Activated naive CD4-positive, alpha-beta T cell treated with anti-CD3 and anti-CD28 coated beads, Interleukin-2, amount 50 U/mL, for 24 hours (primary cell): ENCODE results near the gene SPTB.

ENCODE experiments used
- H3K27ac Mint-ChIP-seq: one replicate; pipeline ENCODE4 v1.8.0; 2021; ENCODE audit warnings: mild to moderate bottlenecking, mixed read lengths
- H3K27me3 Mint-ChIP-seq: one replicate; pipeline ENCODE4 v1.8.0; 2021; ENCODE audit warnings: mixed read lengths
- H3K36me3 Mint-ChIP-seq: one replicate; pipeline ENCODE4 v1.8.0; 2021; ENCODE audit warnings: mixed read lengths
- H3K4me1 Mint-ChIP-seq: one replicate; pipeline ENCODE4 v1.8.0; 2021; ENCODE audit warnings: mixed read lengths
- H3K4me3 Mint-ChIP-seq: one replicate; pipeline ENCODE4 v1.8.0; 2021; ENCODE audit warnings: mild to moderate bottlenecking, mixed read lengths
- H3K9me3 Mint-ChIP-seq: one replicate; pipeline ENCODE4 v1.8.0; 2021; ENCODE audit warnings: mixed read lengths

Gene SPTB

DNA sequence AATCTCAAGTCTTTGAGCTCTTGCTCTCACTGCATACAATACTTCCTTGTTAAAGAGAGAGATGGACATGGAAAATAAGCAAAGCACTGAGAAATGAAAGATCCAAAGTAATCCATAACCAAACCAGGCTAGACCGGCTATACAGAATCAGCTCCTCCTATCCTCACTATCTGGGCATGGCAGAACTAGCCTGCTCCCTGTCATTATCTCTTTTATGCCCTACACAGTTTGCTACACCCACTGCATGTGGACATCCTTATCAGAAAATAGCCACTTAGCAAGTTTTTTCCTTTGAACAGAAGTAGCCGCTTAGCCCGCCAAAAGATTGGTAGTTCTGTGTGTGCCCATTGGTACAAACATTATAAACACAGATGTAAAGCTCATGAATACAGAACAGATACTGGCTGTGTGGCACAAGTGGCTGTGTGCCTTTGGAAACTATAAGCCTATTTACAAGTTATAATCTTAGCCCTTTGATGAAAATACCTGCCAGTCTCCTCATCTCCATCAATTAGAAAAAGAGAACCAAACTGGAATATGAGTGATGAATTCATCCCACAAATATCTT lies 34.7 kb downstream of the SPTB start:
- no peak overlapping the region for H3K27ac Mint-ChIP-seq
- H3K4me3 Mint-ChIP-seq, result no peak overlapping the region
- peaks cover 7% of the 10 kb centered on the region for H3K4me1 Mint-ChIP-seq
- H3K27me3 Mint-ChIP-seq, result peaks cover 18% of the 10 kb centered on the region
- no peaks in the 10 kb centered on the region for H3K9me3 Mint-ChIP-seq
- no peaks in the 10 kb centered on the region for H3K36me3 Mint-ChIP-seq

DNA sequence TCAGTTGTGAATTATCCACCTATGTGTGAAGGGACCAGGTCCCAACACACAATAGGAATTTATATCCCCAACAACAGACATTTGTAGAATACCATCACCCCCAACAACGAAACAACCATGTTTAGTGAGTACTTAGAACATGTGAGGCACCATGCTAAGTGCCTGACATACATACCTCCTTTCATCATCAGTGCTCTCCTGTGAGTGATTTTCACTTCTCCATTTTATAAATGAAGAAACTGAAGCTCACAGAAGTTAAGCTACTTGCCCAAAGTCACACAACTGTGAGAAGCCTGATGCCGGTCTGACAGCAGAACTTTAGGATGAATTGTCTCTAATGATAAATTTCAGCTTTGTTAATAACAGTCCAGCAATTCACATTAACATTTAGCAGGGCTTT lies 35.4 kb downstream of the SPTB start:
- H3K4me1 Mint-ChIP-seq, result peaks cover 7% of the 10 kb centered on the region
- no peak overlapping the region for H3K27ac Mint-ChIP-seq
- H3K4me3 Mint-ChIP-seq, result no peak overlapping the region
- no peaks in the 10 kb centered on the region for H3K9me3 Mint-ChIP-seq
- peaks cover 18% of the 10 kb centered on the region for H3K27me3 Mint-ChIP-seq
- no peaks in the 10 kb centered on the region for H3K36me3 Mint-ChIP-seq

- H3K27ac Mint-ChIP-seq, result no peak overlapping the region
- H3K36me3 Mint-ChIP-seq, result no peaks in the 10 kb centered on the region
- peaks cover 18% of the 10 kb centered on the region for H3K27me3 Mint-ChIP-seq
- peaks cover 7% of the 10 kb centered on the region for H3K4me1 Mint-ChIP-seq
- no peaks in the 10 kb centered on the region for H3K9me3 Mint-ChIP-seq
- H3K4me3 Mint-ChIP-seq, result no peak overlapping the region
Observed at GRCh38 chr14:64843548-64843947, 36.2 kb downstream of the SPTB start.

DNA sequence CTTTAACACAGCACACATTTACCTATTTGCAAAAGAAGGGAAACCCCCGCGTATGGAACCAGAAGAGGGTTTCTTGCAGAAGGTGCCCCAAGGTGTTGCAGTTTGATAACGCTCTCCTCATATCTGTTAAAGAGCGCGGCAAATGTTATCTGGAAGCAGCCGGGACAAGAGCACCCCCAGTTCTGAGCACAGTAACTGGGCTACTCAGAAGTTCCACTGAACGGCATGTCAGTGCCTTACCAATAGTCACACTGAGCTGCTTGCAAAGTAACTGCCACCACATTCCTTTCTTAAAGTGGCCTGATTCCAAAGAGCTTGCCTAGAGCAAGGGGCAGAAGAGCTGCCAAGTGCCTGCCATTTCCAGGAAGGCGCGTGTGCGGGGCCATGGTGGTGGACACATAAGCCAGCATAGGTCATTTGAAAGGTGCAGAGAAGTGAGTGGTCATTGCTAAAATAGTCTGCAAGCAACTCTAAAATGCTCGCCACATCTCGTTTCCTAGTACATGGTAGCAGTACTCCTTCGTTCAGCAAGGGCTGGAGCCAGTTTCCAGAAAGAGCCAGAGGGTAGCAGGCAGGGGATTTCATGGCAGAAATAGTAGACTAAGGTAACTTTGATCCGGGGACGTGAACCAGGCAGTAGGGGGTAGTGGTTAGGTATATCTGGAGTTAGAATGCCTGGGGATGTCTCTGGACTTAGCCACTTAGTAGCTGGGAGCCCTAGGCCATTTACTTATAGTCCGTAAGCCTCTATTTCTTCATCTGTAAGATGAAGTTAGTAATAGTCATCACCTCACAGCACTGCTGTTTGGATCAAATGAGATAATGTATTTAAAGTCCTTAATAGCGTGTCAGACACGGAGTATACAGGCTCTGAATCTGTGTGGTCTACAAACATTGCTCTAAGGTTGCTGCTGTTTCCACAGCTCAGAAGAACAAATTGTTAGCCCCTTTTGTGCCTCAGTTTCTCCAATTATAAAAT lies 37.6 kb downstream of the SPTB start:
- H3K4me1 Mint-ChIP-seq, result no peaks in the 10 kb centered on the region
- H3K9me3 Mint-ChIP-seq, result no peaks in the 10 kb centered on the region
- no peaks in the 10 kb centered on the region for H3K36me3 Mint-ChIP-seq
- H3K27me3 Mint-ChIP-seq, result peaks cover 19% of the 10 kb centered on the region
- H3K27ac Mint-ChIP-seq, result no peak overlapping the region
- no peak overlapping the region for H3K4me3 Mint-ChIP-seq

DNA sequence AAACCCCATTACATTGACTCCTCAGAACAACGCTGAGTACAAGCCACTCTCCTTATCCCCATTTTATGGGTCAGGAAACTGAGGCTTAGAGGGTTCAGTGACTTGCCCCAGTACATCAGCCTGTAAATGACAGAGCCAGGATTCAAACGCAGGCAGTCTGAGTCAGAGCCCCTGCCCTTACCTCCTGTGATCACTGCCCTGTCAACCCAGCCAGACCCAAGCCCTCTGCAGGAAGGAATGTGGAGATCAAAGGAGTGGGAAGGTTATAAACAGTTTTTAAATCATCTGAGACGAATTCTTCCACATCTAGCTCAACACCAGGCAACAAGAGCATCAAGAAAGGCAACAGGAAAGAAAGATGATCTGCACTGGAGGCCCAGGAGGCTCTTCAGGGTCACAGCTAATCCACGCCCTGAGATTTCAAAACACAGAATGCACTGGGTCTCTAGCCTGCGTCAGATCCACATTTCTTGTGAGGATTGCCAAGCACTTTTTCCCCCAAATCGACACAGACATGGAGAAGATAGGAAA lies 38.5 kb downstream of the SPTB start:
- Mint-ChIP-seq H3K36me3 (no peaks in the 10 kb centered on the region), H3K4me1 (no peaks in the 10 kb centered on the region), H3K27ac (no peak overlapping the region), H3K9me3 (no peaks in the 10 kb centered on the region), H3K4me3 (no peak overlapping the region), H3K27me3 (peaks cover 21% of the 10 kb centered on the region)

DNA sequence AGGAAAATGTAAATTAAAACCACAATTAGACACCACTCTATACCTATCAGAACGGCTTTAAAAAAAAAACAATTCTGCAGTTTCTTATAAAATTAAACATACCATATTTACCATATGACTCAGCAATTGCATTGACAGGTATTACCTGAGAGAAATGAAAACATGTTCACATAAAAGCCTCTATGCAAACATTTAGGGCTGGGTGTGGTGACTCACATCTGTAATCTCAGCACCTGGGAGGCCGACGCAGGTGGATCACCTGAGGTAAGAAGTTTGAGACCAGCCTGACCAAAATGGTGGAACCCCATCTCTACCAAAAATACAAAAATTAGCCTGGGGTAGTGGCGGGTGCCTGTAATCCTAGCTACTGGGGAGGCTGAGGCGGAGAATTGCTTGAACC lies 41.1 kb downstream of the SPTB start:
- Mint-ChIP-seq H3K36me3 (no peaks in the 10 kb centered on the region), H3K4me3 (no peak overlapping the region), H3K27me3 (peaks cover 15% of the 10 kb centered on the region), H3K9me3 (no peaks in the 10 kb centered on the region), H3K4me1 (no peaks in the 10 kb centered on the region), H3K27ac (no peak overlapping the region)

DNA sequence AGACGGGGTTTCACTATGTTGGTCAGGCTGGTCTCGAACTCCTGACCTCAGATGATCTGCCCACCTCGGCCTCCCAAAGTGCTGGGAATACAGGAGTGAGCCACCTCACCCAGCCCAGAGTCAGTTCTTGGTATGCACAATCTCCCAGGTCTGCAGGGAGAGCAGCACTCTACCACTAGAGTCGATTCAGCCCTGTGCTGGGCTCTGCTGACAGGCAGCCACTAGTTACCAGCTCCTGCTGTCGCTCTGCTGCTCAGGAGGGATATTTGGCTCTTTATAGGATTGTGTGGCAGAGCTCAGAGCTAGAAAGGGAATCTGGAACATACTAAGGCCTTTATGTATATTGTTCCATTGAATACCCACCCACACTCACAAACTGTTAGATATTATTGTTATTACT lies 44.3 kb downstream of the SPTB start:
- no peaks in the 10 kb centered on the region for H3K36me3 Mint-ChIP-seq
- no peaks in the 10 kb centered on the region for H3K4me1 Mint-ChIP-seq
- no peak overlapping the region for H3K4me3 Mint-ChIP-seq
- no peaks in the 10 kb centered on the region for H3K9me3 Mint-ChIP-seq
- H3K27me3 Mint-ChIP-seq, result peaks cover 6% of the 10 kb centered on the region
- H3K27ac Mint-ChIP-seq, result no peak overlapping the region

- Mint-ChIP-seq H3K4me3 (no peak overlapping the region), H3K27me3 (peaks cover 6% of the 10 kb centered on the region), H3K27ac (no peak overlapping the region), H3K36me3 (no peaks in the 10 kb centered on the region), H3K9me3 (no peaks in the 10 kb centered on the region), H3K4me1 (no peaks in the 10 kb centered on the region)
Observed at GRCh38 chr14:64834965-64835364, 44.7 kb downstream of the SPTB start.

GRCh38 chr14:64831419-64831818 lies 48.3 kb downstream of the SPTB start:
- H3K4me3 Mint-ChIP-seq, result no peak overlapping the region
- no peaks in the 10 kb centered on the region for H3K36me3 Mint-ChIP-seq
- peaks cover under 1% of the 10 kb centered on the region for H3K27me3 Mint-ChIP-seq
- H3K4me1 Mint-ChIP-seq, result no peaks in the 10 kb centered on the region
- no peak overlapping the region for H3K27ac Mint-ChIP-seq
- no peaks in the 10 kb centered on the region for H3K9me3 Mint-ChIP-seq

GRCh38 chr14:64830961-64831360 lies 48.7 kb downstream of the SPTB start:
- Mint-ChIP-seq H3K36me3 (no peaks in the 10 kb centered on the region), H3K27ac (no peak overlapping the region), H3K4me1 (no peaks in the 10 kb centered on the region)

DNA sequence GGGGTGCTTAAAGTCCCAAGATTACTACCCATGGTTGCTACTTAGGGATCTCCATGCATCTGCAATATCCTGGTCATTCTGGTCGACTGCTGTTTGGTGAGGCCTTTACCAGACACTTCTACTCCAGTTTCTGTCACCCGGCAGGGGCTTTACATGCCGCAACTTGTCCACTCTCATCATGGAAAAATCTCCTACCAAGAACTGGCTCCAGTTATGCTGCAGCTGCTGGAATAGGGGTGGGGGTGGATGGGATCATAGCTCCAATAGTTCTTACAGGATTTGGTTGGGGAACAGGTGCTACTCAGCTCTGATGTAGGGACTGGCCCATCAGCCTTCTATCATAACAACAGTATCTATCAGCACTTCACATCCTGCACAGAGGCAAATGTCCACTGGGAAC lies 51.6 kb downstream of the SPTB start:
- Mint-ChIP-seq H3K27me3 (no peaks in the 10 kb centered on the region), H3K4me3 (no peak overlapping the region), H3K4me1 (no peaks in the 10 kb centered on the region), H3K9me3 (no peaks in the 10 kb centered on the region), H3K36me3 (no peaks in the 10 kb centered on the region), H3K27ac (no peak overlapping the region)

More at GRCh38 chr14:64830961-64831360, 48.7 kb downstream of the SPTB start:
- Mint-ChIP-seq H3K27me3 (no peaks in the 10 kb centered on the region), H3K9me3 (no peaks in the 10 kb centered on the region), H3K4me3 (no peak overlapping the region)

DNA sequence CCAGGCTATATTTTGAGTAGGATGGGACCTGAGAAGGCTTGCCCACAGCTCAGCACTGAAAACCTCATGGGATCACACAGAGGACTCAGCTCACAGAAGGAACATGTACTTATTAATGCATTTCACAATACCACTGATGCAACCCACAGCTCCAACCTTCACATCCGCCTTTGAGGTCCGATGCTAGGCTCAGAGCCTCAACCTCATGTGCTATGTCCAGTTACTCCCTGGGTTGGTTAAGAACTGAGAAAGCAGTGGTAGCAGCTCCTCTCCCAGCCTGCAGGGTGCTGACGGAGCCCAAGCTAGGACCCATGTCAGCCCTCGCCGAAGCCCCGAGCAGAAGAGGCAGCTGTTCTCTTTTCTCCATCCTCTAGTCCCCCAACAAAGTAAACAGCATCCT lies 52.9 kb downstream of the SPTB start:
- no peak overlapping the region for H3K27ac Mint-ChIP-seq
- no peaks in the 10 kb centered on the region for H3K36me3 Mint-ChIP-seq
- no peaks in the 10 kb centered on the region for H3K9me3 Mint-ChIP-seq
- no peaks in the 10 kb centered on the region for H3K27me3 Mint-ChIP-seq
- no peaks in the 10 kb centered on the region for H3K4me1 Mint-ChIP-seq
- no peak overlapping the region for H3K4me3 Mint-ChIP-seq

GRCh38 chr14:64826333-64826732 lies 53.4 kb downstream of the SPTB start:
- Mint-ChIP-seq H3K36me3 (no peaks in the 10 kb centered on the region), H3K9me3 (no peaks in the 10 kb centered on the region), H3K27me3 (no peaks in the 10 kb centered on the region), H3K4me3 (no peak overlapping the region), H3K4me1 (no peaks in the 10 kb centered on the region), H3K27ac (no peak overlapping the region)

GRCh38 chr14:64825509-64825908 lies 54.2 kb downstream of the SPTB start:
- H3K27ac Mint-ChIP-seq, result no peak overlapping the region
- H3K27me3 Mint-ChIP-seq, result no peaks in the 10 kb centered on the region
- H3K4me1 Mint-ChIP-seq, result no peaks in the 10 kb centered on the region
- H3K4me3 Mint-ChIP-seq, result no peak overlapping the region
- H3K36me3 Mint-ChIP-seq, result no peaks in the 10 kb centered on the region
- H3K9me3 Mint-ChIP-seq, result no peaks in the 10 kb centered on the region

GRCh38 chr14:64825006-64825405 lies 54.7 kb downstream of the SPTB start:
- no peaks in the 10 kb centered on the region for H3K9me3 Mint-ChIP-seq
- no peaks in the 10 kb centered on the region for H3K27me3 Mint-ChIP-seq
- H3K27ac Mint-ChIP-seq, result no peak overlapping the region
- no peak overlapping the region for H3K4me3 Mint-ChIP-seq
- no peaks in the 10 kb centered on the region for H3K36me3 Mint-ChIP-seq
- H3K4me1 Mint-ChIP-seq, result no peaks in the 10 kb centered on the region

- Mint-ChIP-seq H3K27ac (no peak overlapping the region), H3K9me3 (no peaks in the 10 kb centered on the region), H3K4me3 (no peak overlapping the region), H3K27me3 (no peaks in the 10 kb centered on the region), H3K4me1 (no peaks in the 10 kb centered on the region), H3K36me3 (no peaks in the 10 kb centered on the region)
Observed at GRCh38 chr14:64824471-64824870, 55.2 kb downstream of the SPTB start.
